GM12865 (cell line): ENCODE data around the gene RNF20.

Experiments
- DNase-seq: peaks from one replicate; pipeline ENCODE4 v3.0.0; 2010; ENCODE audit warnings: low read depth
- H3K4me3 ChIP-seq: 2 replicates; pipeline ENCODE4 v1.5.1; 2011; ENCODE audit warnings: mild to moderate bottlenecking, low read depth, low read length, control low read depth
- CTCF ChIP-seq: IDR thresholded peaks from 2 replicates; pipeline ENCODE4 v1.5.1; 2011; ENCODE audit warnings: low read length, control low read depth, low read depth, inconsistent platforms; ENCODE audit not compliant: insufficient read depth; ENCODE audit errors: missing control alignments

Gene RNF20

GRCh38 chr9:101574731-101575333 is 41.2 kb downstream of the RNF20 start:
- DNase-seq, result no peak
- H3K4me3 ChIP-seq, result no peak overlapping the region
- TF ChIP-seq CTCF, result no peak

GRCh38 chr9:101578378-101578777 is 44.7 kb downstream of the RNF20 start:
- no peak for TF ChIP-seq CTCF
- no peak overlapping the region for H3K4me3 ChIP-seq
- no peak for DNase-seq

GRCh38 chr9:101579711-101580545 is 46.3 kb downstream of the RNF20 start:
- TF ChIP-seq CTCF, result no peak
- no peak for DNase-seq
- H3K4me3 ChIP-seq, result no peak overlapping the region

GRCh38 chr9:101582553-101582952 is 48.9 kb downstream of the RNF20 start:
- TF ChIP-seq CTCF, result no peak
- DNase-seq, result no peak
- no peak overlapping the region for H3K4me3 ChIP-seq

- no peak for DNase-seq
- no peak overlapping the region for H3K4me3 ChIP-seq
- no peak for TF ChIP-seq CTCF
Measured at GRCh38 chr9:101585740-101586139, 52.1 kb downstream of the RNF20 start.

- no peak overlapping the region for H3K4me3 ChIP-seq
- TF ChIP-seq CTCF, result no peak
- peak; percentile 32 for DNase-seq
Measured at GRCh38 chr9:101586651-101587050, 53.0 kb downstream of the RNF20 start.
